HepG2 (cell line): ENCODE results near the gene PHKB. TPM values are rescaled to one million over a fixed set of nuclear protein-coding genes. Genes with fewer than 3 reads are reported as not detected.

Experiments used
- CSRNP1 ChIP-seq: sonication (generic); formaldehyde crosslinking; IDR thresholded peaks from 2 replicates; pipeline ENCODE4 v1.8.1; 2023; ENCODE audit warnings: mild to moderate bottlenecking, missing genetic modification reagents
- ELF4 ChIP-seq: sonication (generic); formaldehyde crosslinking; IDR thresholded peaks from 2 replicates; pipeline ENCODE4 v1.5.0; 2020; ENCODE audit warnings: missing genetic modification reagents, mild to moderate bottlenecking, moderate library complexity, borderline replicate concordance
- FOXA1 ChIP-seq, 2 experiments: fragments of 450-650 bp in 1 of 2; sonication (generic) in 1 of 2; formaldehyde crosslinking in 1 of 2; IDR thresholded peaks; 2 replicates each; pipeline versions ENCODE4 v1.4.0 to v1.6.1; 2016 to 2020; ENCODE audit warnings: missing genetic modification reagents in 1 of 2
- FOXA3 ChIP-seq: IDR thresholded peaks from 2 replicates; pipeline ENCODE4 v1.6.1; 2016; ENCODE audit warnings: missing genetic modification reagents, missing compliant biosample characterization
- HES4 ChIP-seq: sonication (generic); formaldehyde crosslinking; IDR thresholded peaks from 2 replicates; pipeline ENCODE4 v1.9.0; 2021; ENCODE audit warnings: mild to moderate bottlenecking, missing genetic modification reagents, borderline replicate concordance
- NCOA2 ChIP-seq: sonication (generic); formaldehyde crosslinking; IDR thresholded peaks from 2 replicates; pipeline ENCODE4 v1.8.0; 2022; ENCODE audit warnings: inconsistent platforms
- RBAK ChIP-seq: sonication (generic); formaldehyde crosslinking; IDR thresholded peaks from 2 replicates; pipeline ENCODE4 v1.5.1; 2020; ENCODE audit warnings: mild to moderate bottlenecking, missing genetic modification reagents
- SALL2 ChIP-seq: sonication (generic); formaldehyde crosslinking; IDR thresholded peaks from 2 replicates; pipeline ENCODE4 v1.8.1; 2023; ENCODE audit warnings: mild to moderate bottlenecking, missing genetic modification reagents, inconsistent platforms
- SMAD3 ChIP-seq: sonication (generic); formaldehyde crosslinking; IDR thresholded peaks from 2 replicates; pipeline ENCODE4 v1.4.0; 2020; ENCODE audit warnings: missing genetic modification reagents
- SNAI1 ChIP-seq: sonication (generic); formaldehyde crosslinking; IDR thresholded peaks from 2 replicates; pipeline ENCODE4 v1.5.0; 2020; ENCODE audit warnings: mild to moderate bottlenecking, missing genetic modification reagents, borderline replicate concordance
- SNAPC2 ChIP-seq: sonication (generic); formaldehyde crosslinking; IDR thresholded peaks from 2 replicates; pipeline ENCODE4 v1.8.1; 2022; ENCODE audit warnings: mild to moderate bottlenecking, missing genetic modification reagents
- SRY ChIP-seq: sonication (generic); formaldehyde crosslinking; IDR thresholded peaks from 2 replicates; pipeline ENCODE4 v1.8.0; 2022; ENCODE audit warnings: mild to moderate bottlenecking, missing genetic modification reagents
- UBTF ChIP-seq: sonication (generic); formaldehyde crosslinking; IDR thresholded peaks from 2 replicates; pipeline ENCODE4 v1.4.0; 2020; ENCODE audit warnings: mild to moderate bottlenecking, missing genetic modification reagents
- ZEB1 ChIP-seq: IDR thresholded peaks from 2 replicates; pipeline ENCODE4 v1.6.1; 2012; ENCODE audit warnings: mild to moderate bottlenecking, low read depth, inconsistent platforms; ENCODE audit not compliant: insufficient replicate concordance
- ZFP36L1 ChIP-seq: sonication (generic); formaldehyde crosslinking; IDR thresholded peaks from 2 replicates; pipeline ENCODE4 v1.8.0; 2022; ENCODE audit warnings: mild to moderate bottlenecking, missing genetic modification reagents, moderate library complexity
- ZNF136 ChIP-seq: sonication (generic); formaldehyde crosslinking; IDR thresholded peaks from 2 replicates; pipeline ENCODE4 v1.8.1; 2022; ENCODE audit warnings: low read depth, mild to moderate bottlenecking, moderate library complexity, missing genetic modification reagents
- ZNF382 ChIP-seq: sonication (generic); formaldehyde crosslinking; IDR thresholded peaks from 2 replicates; pipeline ENCODE4 v1.5.0; 2020; ENCODE audit warnings: missing genetic modification reagents, mild to moderate bottlenecking, borderline replicate concordance
- ZNF607 ChIP-seq: sonication (generic); formaldehyde crosslinking; IDR thresholded peaks from 2 replicates; pipeline ENCODE4 v1.5.1; 2020; ENCODE audit warnings: missing genetic modification reagents, mild to moderate bottlenecking, borderline replicate concordance
- polyA plus RNA-seq, 8 experiments: library from polyadenylated mRNA; depleted of rRNA in 3 of 8; stranded (reverse) in 7 of 8; unstranded in 1 of 8; fragments of >200 nt; fragmentation: Illumina TruSeq in 4 of 8; extraction: Trizol in 4 of 8; gene quantifications; 2 replicates each; pipeline versions ENCODE4 v1.2.1 to v1.2.3, GENCODE V29; 2011 to 2016; ENCODE audit warnings: low read depth in 4 of 8, missing spikeins in 1 of 8, mixed read lengths in 1 of 8; ENCODE audit not compliant: insufficient read depth in 1 of 8
- total RNA-seq, 5 experiments: library from RNA; depleted of rRNA; stranded (reverse); fragments of >200 nt; fragmentation: Illumina TruSeq; extraction: Trizol; gene quantifications; 2 replicates each; pipeline ENCODE4 v1.2.3, GENCODE V29; 2016; ENCODE audit warnings: low read depth in 1 of 5

Gene PHKB
- total and polyA plus RNA-seq, 2 of the 13 experiments (the other 11 are each of a cell fraction or from before 2014, with no cell fraction given), result 66.0 to 80.8 TPM

- TF ChIP-seq FOXA1 (IDR thresholded peaks at IDR 0.05), result no peak
- TF ChIP-seq FOXA1 (CRISPR knock-in tag; IDR thresholded peaks at IDR 0.05), result 0 out of 2 replicates have a peak, but pooled peaks have one; percentile 18
- 0 out of 2 replicates have a peak, but pooled peaks have one; percentile 28 for TF ChIP-seq SMAD3
- no peak for TF ChIP-seq NCOA2 (CRISPR knock-in tag)
- TF ChIP-seq UBTF (CRISPR knock-in tag), result peak; percentile 81
- TF ChIP-seq ZNF382 (CRISPR knock-in tag), result no peak
- peak; percentile 25 for TF ChIP-seq ZEB1
- TF ChIP-seq SNAI1 (CRISPR knock-in tag), result no peak
- peak; percentile 88 for TF ChIP-seq SRY (CRISPR knock-in tag)
- TF ChIP-seq SNAPC2 (CRISPR knock-in tag), result peak; percentile 80; the same call in 1 of the 2 replicates
- TF ChIP-seq FOXA3 (CRISPR knock-in tag), result peak; percentile 36; the same call in 1 of the 2 replicates
- peak; percentile 69 for TF ChIP-seq HES4 (CRISPR knock-in tag)
- peak; percentile 80; the same call in 1 of the 2 replicates for TF ChIP-seq CSRNP1 (CRISPR knock-in tag)
- 0 out of 2 replicates have a peak, but pooled peaks have one; percentile 16 for TF ChIP-seq ZNF607 (CRISPR knock-in tag)
- peak; percentile 75 for TF ChIP-seq ELF4 (CRISPR knock-in tag)
- TF ChIP-seq ZFP36L1, result peak; percentile 82
- peak; percentile 92 for TF ChIP-seq SALL2
- peak; percentile 55; the same call in 1 of the 2 replicates for TF ChIP-seq ZNF136 (CRISPR knock-in tag)
- TF ChIP-seq RBAK, result no peak; the same call in 1 of the 2 replicates
Measured at GRCh38 chr16:47460711-47461597, at the start of gene PHKB, which contains the start of gene ITFG1 (continued).
